NCI-H2196 (cell line): ENCODE data around the gene PITX1.
"Not testable (repeated sequence)": the region's sequence is repeated elsewhere in the genome, so short reads cannot be mapped to it uniquely, and the experiment has no call there.

ENCODE experiments used
- DNase-seq: peaks from one replicate; lab custom pipeline; 2025; ENCODE audit not compliant: unreplicated experiment; lab: John Stamatoyannopoulos, UW

The PITX1 gene

DNA sequence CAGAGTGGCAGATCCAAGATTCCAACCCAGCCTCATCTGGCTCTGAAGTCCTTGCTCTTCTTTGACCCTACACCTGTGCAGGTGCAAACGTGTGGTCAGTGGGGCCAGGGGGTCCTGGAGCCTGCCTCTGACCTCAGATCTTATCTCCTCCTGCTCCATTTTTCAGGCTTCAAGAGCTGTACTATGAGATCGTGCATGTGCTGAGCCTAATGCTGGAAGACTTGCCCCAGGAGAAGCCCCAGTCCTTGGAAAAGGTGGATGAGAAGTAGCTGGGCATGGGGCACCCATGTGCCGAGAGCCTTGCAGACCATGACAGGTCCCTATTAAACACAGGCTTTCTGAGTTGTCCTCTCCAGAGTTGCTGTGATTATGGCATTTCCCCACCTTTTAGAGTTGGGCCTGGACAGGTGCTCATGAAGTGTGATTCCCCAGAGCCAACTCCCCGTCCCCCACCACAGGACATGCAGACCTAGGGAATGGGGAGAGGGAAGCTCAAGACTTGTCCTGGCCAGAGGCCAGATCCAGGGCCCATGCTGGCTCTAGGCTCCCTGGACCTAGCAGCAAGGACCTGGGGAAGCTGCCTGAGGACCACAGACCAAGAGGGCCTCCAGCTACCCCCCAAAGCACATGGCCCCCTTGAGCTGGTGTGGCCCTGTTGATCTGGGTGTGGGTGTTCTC lies 22.5 kb downstream of the PITX1 start:
- no peak for DNase-seq

DNA sequence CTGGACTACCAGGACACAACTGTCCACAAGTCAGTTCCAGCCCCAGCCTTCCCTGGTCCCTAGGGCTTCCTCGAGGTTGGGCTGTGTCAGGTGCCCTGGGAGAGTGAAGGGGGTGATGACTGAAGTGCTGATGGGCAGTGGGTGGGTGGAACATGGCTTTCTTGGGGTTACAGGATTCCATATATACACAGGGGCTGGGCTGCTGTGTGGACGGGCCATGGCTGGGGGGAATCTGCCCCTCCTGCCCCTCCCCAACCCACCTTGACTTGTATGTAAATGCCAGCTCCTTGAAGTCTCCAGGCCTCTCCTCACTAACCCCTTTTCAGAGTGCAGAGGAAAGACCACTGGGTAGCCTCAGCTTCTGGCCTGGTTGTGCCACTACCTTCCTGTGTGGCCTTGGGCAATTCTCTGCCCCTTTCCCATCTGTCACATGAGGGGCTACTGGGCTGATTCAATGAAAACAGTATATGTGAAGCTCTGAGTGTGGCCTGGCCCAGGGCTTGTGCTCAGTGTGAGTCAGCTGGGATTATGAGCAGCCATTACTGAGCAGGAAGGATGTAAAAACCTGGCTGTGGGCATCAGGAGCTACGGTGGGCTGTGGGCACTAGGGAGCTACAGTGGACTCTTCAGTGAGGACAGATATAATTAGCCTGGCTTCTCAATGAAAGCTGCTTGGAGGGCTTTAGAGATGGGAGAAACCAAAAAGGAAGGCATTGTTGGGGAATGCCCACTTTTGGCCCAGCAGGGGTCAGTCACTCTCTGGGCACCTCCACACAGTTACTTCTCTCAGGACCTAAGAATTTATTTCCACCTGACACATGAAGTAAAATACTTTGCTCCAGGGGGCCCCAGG lies 23.3 kb downstream of the PITX1 start:
- DNase-seq, result no peak

DNA sequence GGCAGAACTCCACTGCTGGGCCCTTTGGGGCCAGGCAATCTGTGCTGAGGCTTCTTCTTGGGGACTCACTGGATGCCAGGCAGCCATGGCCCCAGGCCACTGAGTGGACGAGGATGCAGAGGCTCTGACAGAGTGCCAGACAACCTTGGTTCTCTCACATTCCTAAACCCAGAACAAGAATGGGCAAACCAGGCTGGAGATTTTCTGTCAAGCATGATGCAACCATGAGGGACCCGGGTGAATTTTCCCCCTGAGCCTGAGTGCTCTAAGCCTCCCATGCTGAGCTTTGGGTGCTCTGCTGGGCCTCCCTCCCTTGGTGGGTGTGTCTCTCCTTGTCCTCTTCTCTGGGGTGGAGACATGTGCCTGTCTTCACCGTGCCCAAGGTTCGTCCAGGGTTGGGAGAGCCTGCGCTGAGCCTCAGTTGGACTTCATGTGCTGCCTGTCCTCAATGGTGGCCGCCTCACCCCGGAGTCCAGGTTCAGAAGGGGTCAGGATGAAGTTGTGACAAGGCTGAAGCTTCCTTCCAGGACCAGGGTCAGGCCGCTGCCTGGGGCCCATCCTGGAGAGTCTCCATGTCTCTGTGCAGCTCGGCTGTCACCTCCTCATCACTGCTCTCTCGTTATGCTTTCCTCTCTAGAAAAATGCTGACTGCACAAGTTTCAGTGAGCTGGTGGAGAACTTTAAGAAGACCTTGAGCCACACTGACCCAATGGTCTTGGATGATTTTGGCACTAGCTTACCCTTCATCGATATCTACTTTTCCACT lies 24.1 kb downstream of the PITX1 start:
- DNase-seq, result no peak

DNA sequence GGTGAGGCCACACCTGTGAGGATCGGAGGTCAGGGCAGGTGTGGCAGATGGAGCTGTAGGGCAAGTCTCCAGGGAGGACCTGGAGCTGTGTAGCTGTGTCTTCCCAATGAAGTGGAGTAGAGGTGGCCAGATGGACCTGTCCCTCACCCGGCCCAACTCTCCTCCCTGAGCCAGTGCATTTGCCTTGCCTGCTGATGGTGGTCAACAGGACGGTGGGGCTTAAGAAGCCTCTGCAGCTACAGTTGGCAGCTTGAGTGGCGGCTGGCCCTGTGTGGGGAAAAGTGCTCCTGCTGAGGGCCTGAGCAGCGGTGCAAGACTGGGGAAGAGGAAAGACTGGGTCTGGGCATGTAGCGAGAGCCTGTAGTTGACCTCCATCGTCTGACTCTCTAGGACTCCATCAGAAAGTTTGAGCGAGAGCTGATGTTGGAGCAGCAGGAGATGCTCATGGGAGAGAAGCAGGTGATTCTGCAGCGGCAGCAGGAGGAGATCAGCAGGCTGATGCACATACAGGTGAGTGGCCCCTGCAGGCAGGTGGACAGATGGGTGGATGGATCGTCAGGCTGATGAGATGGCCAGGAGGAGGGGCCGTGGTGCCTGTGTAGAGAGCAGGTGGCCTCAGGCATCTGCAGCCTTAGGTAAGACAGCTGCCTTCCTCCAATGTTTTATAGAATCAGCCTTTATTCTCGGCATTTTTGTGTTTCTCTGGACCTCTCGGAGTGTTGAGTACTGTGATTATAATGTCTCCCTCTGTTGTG lies 24.9 kb downstream of the PITX1 start:
- DNase-seq, result peak; percentile 49

DNA sequence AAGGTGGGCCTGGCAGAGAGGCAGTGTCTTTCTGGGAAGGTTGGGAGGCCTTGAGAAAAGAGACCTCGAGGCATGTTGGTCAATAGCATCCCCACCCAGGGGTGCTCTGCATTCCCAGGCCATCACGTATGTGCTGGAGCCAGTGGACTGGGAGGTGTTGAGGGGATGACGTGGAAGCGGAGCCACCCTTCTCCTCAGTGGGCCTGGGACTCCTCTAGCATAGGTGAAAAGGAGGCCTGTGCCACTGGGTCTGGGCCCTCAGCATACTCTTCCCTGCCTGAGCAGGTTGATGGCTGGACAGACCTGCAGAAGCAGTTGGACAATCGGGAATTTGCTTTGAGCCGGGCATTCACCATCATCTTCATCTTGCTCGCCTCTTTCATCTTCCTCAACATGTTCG lies 25.5 kb downstream of the PITX1 start:
- DNase-seq, result no peak

DNA sequence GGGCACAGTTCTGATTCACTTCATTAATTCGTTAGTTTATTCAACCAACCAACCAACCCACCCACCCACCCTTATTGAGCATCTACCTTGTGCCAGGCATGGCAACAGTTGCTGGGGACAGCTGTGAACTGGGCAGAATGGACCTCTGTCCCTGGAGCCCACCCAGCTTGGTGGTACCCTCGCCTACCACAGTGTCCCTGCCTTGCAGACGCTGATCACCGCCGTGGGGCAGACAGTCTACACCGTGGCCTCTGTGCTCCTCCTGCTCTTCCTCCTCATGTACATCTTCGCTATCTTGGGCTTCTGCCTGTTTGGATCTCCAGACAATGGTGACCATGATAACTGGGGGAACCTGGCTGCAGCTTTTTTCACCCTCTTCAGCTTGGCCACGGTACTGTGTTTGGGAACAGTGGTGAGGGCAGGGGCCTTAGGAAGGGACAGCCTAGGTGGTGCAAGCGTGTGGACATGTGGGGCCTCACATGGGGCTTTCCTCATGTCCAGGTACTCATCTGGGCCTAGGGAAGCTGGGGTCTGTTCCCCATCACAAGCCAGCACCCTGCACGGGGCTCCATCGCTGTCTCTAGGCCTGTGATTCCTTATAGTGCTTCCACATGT lies 26.2 kb downstream of the PITX1 start:
- no peak for DNase-seq

DNA sequence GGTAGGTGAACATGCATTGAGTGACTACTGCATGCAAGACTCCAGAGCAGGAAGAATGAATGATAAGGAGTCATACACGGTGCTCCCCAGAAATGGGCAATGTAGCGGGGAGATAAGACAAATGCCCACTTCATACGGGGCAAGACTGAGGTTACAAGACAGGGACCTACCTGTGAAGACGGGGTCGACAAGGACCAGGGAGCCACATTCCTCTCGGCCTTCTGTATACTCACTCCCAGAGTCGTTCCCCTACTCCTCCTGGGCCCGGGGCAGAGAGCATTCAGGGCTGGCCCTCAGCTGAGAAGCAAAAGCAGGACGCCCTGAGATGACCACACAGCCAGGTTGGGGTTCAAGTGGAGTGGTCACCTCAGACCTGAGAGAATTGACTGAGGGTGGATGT lies 26.7 kb downstream of the PITX1 start:
- DNase-seq, result no peak

DNA sequence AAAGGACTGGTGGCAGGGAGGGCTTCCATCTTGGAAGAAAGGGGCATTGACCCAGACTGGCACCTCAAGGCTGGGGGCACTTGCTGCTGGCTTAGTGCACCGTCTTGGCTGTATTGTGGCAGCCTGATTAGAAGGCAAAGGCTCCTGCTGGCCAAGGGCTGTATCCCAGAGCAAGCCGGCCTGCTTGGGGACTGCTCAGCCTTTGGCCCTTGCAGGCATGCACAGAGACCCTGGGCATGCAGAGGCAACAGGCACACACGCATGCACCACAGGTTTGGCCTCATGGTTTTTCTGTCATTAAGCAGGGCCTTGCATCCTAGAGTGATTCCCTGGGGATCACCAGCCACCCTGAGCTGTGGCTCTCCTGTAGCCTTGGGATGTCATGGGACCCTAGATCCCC lies 29.0 kb downstream of the PITX1 start:
- no peak for DNase-seq

DNA sequence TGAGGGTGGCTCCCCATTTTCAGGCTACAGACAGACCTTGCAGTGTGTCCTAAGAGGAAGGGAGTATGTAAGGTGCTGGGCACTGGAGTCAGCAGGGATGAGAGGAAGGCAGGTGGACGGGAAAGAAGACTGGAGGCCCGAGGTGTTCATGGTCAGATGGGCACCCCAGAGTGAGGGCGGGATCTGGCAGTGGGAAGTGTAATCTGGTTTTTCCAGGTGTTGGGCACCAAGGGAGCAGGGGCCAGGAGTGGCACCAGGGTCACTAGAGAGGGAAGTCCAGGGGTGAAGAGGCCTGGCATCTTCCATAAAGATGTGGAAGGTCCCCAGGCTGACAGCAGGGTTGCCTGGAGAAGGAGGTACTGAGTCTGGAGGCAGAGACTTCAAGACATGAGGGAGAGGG lies 29.7 kb downstream of the PITX1 start:
- no peak for DNase-seq

DNA sequence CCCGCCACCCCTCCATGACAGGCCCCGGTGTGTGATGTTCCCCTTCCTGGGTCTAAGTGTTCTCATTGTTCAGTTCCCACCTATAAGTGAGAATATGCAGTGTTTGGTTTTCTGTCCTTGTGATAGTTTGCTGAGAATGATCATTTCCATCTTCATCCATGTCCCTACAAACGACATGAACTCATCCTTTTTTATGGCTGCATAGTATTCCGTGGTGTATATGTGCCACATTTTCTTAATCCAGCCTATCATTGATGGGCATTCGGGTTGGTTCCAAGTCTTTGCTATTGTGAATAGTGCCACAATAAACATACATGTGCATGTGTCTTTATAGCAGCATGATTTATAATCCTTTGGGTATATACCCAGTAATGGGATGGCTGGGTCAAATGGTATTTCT lies 36.0 kb downstream of the PITX1 start:
- not testable (repeated sequence) for DNase-seq

DNA sequence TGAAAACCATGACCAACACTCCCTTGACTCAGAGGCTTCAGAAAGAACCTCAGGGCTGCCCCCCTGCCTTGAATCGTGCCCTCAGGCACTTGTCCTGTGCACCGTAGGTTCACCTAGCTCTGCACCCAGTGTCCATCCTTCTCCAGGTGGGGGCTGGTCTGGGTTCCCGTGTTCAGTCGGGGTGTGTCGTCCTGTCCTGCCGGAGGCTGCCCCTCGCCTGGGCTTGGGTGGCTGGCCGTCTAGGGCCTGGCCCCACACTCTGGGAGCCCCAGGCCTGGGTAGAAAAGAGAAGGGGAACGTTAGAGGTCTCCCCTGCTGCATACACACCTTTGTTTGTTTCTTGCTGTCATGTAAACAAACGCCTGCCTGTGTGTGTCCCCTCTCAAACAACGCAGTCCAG lies 37.0 kb downstream of the PITX1 start:
- DNase-seq, result no peak

DNA sequence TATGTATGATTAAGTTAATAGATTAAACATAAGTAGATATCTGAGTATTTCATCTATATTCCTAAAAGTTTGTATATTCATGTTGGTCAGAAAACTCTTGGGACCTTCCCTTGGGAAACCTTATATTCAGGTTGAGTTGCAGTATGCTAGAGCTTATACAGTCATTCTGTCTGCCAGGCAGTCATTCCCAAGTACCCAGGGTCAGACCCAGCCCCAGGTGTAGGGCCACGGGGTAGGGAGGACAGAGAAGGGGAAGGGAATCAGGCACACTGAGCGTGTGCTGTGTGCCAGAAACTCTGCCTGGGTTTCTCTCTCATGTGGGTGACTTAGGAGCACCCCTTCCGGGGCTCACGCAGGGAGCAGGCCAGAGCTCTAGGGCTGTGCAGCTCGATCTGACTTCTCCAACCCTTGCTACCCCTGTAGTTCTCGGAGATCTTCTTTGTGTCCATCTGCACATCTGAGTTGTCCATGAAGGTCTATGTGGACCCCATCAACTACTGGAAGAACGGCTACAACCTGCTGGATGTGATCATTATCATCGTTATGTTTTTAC lies 38.1 kb downstream of the PITX1 start:
- DNase-seq, result no peak

DNA sequence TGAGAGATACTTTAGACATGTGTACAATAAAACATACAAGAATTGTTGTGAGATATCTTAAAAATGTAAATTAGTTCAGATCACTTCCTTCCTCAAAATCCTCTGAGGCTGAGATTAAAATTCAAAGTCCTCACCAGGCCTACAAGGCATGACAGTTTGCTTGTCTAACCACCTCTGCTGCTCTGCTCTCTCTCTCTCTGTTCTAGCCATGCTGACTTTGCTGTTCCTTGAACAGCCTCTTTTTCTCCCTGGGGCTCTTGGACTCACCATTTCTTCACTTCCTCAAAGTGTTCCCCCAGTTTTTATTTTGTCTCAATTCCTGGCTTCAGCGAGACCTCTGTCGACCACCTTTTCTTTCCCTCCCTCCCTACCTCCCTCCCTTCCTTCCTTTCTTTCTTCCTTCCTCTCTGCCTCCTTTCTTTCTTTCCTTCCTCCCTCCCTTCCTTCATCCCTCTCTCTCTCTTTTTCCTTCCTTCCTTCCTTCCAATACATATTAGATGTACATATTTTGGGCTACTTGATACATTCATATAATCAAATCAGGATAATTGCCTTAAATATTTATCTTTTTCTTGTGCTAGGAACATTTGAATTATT lies 39.4 kb downstream of the PITX1 start:
- no peak for DNase-seq

DNA sequence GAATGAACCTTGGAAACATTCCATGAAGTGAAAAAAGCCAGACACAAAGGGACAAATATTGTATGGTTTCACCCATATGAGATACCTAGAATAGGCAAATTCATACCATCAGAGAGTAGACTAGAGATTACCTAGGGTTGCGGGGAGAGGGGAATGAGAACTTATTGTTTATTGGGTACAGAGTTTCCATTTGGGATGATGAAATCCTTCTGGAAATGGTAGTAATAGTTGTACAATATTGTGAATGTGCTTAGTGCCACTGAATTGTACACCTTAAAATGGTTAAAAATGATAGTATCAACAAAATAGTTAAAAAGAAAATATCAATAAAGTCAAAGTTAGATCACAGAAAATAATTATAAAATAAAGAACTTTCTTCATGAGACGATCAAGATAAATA lies 40.9 kb downstream of the PITX1 start:
- no peak for DNase-seq

DNA sequence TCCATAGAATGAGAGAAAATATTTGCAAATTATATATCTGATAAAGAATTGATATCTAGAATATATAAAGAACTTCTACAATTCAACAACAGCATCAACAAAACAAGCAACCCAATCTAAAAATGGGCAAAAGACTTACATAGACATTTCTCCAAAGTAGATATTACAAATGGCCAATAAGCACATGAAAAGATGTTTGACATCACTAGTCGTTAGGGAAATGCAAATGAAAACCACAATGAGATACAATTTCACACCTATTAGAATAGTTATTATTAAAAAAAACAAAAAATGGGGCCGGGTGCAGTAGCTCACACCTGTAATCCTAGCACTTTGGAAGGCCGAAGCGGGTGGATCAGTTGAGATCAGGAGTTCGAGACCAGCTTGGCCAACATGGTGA lies 41.9 kb downstream of the PITX1 start:
- DNase-seq, result no peak

DNA sequence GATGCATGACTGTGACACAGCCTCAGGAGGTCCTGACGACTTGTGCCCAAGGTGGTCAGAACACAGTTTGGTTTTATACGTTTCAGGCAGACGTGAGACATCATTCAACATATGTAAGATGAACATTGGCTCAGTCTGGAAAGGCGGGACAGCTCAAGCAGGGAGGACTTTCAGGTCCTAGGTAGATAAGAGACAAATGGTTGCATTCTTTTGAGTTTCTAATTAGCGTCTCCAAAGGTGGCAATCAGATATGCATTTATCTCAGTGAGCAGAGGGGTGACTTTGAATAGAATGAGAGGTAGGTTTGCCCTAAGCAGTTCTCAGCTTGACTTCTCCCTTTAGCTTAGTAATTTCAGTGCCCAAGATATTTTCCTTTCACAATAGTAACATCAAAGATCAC lies 43.8 kb downstream of the PITX1 start:
- not testable (repeated sequence) for DNase-seq

DNA sequence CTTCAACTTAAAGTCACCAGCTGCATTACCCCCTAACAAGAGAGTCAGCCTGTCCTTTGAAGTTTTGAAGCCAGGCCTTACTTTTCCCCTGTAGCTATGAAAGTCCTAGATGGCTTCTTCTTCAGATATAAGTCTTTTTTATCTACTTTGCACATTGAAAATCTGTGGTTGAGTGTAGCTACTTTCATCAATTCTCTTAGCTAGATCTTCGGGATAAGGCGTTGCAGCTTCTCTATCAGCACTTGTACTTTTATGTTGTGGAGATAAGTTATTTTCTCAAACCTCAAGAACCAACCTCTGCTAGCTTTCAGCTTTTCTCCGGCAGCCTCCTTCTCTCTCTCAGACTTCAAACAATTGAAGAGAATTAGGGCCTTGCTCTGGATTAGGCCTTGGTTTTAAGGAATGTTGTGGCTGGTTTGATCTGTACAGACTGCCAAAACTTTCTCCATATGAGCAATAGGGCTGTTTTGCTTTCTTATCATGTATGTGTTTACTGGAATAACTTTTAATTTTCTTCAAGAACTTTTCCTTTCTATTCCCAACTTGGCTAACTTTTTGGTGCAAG lies 44.7 kb downstream of the PITX1 start:
- no peak for DNase-seq

DNA sequence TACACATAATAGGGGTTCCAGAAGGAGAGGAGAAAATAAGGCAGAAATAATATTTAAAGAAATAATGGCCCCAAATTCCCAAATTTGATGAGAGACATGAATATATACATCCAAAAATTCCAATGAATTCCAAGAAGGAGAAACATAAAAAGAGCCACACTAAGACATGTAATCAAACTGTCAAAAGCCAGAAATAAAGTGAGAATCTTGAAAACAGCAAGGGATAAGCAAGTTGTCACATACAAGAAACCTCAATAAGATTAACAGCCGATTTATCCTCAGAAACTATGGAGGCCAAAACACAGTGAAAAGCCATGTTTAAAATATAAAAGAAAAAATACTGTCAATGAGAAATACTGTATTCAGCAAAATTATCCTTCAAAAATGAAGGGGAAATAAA lies 51.8 kb downstream of the PITX1 start:
- DNase-seq, result no peak

DNA sequence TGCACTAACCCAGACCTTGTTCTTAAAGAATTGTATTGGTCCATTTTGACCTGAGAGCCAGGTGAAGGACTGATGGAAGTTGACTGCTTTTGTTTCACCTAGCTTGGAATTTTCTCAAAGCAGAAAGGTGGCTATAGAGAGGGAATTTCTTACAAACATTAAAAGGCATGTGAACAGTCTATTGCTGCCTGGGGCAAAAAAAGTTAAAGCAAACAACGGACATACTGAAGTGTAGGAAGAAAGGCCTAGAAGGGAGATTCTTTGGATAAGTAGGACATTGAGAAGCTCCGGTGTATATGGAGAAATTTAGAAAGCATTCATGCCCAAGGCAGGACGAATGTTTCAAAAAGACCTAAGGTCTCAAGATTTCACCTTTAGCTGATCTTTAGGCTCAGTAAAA lies 54.6 kb downstream of the PITX1 start:
- no peak for DNase-seq
